GM13977 (cell line): ENCODE data around the gene SEC16A.

Experiments
- DNase-seq: peaks from one replicate; pipeline ENCODE4 v3.0.0; 2012; ENCODE audit warnings: low spot score
- in situ Hi-C: fragments of 300-500 bp; cut with MboI; formaldehyde crosslinking; loops from one replicate; pipeline ENCODE4 v1.12.0; 2022; ENCODE audit warnings: low sequenced_read_pairs, low pct_unique_long_range_greater_than_20kb, mixed read lengths, inconsistent platforms; ENCODE audit not compliant: unreplicated experiment
- TF ChIP-seq, protein P1 (sequence below): IDR thresholded peaks from 2 replicates; pipeline ENCODE4 v1.5.1; 2012; ENCODE audit warnings: mild to moderate bottlenecking, control low read depth; ENCODE audit not compliant: insufficient read depth; ENCODE audit errors: extremely low read depth, missing control alignments

Gene SEC16A

DNA sequence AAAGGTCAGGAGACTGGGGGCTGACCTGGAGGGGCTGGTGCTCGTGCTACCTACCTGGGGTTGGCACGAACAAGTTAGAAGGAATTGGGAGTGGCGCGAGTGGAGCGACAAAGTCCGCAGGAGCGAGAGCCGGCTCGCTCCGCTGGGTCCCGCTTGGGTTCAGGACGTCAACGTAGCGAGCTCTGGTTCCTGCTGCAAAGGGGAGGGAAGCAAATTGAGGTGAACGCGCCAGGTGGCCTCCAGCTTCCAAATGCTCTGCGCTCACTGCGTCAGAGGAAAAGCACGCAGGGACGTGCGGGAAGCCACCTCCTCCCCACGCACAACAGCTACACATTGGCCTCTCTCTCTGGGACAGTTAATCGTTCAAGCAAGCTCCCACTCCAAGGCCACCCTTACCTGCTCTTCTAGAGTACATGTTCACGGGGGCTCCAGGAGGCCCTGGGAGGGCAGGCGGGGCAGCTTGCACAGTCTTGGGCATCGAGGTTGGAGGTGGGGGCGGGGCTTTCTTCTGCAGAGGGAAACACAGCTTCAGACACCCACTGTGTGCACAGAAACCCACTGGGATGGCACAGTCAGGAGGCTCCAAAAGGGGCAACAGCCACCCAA is 35.6 kb downstream of the SEC16A start:
- TF ChIP-seq, protein P1, sequence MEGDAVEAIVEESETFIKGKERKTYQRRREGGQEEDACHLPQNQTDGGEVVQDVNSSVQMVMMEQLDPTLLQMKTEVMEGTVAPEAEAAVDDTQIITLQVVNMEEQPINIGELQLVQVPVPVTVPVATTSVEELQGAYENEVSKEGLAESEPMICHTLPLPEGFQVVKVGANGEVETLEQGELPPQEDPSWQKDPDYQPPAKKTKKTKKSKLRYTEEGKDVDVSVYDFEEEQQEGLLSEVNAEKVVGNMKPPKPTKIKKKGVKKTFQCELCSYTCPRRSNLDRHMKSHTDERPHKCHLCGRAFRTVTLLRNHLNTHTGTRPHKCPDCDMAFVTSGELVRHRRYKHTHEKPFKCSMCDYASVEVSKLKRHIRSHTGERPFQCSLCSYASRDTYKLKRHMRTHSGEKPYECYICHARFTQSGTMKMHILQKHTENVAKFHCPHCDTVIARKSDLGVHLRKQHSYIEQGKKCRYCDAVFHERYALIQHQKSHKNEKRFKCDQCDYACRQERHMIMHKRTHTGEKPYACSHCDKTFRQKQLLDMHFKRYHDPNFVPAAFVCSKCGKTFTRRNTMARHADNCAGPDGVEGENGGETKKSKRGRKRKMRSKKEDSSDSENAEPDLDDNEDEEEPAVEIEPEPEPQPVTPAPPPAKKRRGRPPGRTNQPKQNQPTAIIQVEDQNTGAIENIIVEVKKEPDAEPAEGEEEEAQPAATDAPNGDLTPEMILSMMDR, result no peak
- no peak for DNase-seq
- in situ Hi-C loops, result no loop called here

DNA sequence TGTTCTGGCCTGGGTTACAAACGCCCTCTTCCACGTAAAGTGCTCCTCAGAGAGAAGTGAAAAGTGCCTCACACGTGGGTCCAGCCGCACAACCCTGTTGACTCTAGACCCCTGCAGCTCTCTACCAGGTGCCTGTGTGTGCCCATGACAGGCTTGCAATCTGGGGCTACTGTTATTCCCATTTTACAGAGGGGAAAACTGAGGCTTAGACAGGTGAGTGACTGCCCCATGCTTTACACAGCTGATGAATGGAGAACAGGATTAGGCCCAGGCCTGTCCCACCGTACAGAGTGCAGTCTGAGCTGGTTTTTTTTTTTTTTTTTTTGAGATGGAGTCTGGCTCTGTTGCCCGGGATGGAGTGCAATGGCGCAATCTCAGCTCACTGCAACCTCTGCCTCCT is 37.0 kb downstream of the SEC16A start:
- in situ Hi-C loops, result no loop called here
- TF ChIP-seq, protein P1, result no peak
- DNase-seq, result no peak

DNA sequence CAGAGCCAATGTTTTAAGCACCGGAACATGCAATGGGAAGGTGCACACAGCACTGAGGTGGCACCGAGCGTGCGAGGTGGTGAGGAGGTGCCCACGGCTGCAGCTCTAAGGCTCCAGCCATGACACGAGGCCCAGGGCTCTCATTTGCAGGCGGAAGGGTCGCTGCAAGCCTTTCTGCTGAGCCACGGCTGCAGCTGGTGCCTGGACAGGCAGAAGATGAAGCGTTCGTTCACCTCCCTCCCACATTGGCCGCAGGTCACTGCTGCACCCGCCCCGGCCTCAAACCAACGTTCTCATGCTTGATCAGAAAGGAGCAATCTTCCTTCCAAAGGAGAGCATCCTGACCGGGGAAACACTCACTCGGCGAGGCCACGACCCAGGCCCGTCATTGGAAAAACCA is 38.7 kb downstream of the SEC16A start:
- TF ChIP-seq, protein P1, result no peak
- no peak for DNase-seq
- in situ Hi-C loops, result no loop called here

DNA sequence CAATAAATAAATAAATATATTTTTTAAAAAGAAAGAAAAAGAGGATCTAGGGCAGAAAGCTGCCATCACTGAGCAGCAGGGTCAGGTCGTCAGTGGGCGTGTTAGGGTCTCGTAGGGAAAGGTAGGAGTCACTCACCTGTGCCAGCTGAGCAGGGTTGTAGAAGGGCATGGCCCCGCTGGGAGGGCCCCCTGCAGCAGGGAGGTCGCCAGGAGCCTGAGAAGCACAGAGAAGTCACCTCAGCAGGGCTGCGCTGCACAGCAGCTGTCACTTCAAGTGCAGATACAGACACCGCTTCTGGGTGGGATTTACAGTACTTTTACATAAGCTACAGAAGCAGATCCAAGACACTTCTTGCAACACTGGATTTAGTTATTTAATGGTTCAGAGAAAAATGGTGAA is 39.2 kb downstream of the SEC16A start:
- in situ Hi-C loops, result no loop called here
- TF ChIP-seq, protein P1, result no peak
- no peak for DNase-seq

DNA sequence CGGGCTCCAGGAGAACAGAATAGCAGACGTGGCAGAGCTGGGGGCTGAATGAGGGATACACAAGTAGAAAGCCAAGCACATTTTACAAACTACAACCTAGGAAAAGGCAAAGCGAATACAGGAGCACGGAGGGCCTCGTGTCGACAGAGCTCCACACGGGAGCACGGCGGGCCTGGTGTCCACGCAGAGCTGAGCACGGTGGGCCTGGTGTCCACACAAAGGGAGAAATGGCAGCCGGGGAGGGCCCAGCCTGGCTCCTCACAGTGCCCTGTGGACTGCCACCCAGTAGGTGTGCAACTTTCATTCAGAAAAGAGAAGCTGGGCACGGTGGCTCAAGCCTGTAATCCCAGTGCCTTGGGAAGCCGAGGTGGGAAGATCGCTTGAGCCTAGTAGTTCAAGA is 39.8 kb downstream of the SEC16A start:
- TF ChIP-seq, protein P1, result no peak
- in situ Hi-C loops, result no loop called here
- DNase-seq, result no peak

DNA sequence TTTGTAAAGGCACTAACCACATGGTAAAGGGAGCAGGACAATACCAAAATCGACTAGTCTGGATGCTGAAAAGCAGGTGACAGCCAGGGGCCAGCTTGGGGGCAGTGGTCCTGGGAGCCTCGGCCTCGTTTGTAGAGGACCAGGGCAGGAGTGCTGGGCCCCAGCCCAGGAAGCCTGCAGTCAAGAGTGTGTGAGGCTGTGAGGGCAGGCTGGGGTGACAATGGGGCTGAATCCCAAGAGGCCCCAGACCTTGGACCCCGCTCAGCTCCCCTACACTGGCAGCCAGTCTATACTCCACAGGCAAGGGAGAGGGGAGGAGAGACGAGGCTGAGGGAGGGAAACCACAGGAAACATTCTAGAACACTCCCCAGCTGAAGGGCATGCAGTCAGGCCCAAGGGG is 40.6 kb downstream of the SEC16A start:
- in situ Hi-C loops, result no loop called here
- no peak for DNase-seq
- TF ChIP-seq, protein P1, result no peak
